HG02678 (cell line): ENCODE data around the gene CRYGA.
"Not testable (repeated sequence)": the region's sequence is repeated elsewhere in the genome, so short reads cannot be mapped to it uniquely, and the experiment has no call there.

Experiments
- ATAC-seq: cut with Tn5 transposase; IDR thresholded peaks from one replicate; pipeline ENCODE4 v1.9.1; 2021; ENCODE audit warnings: mild to moderate bottlenecking, moderate library complexity; ENCODE audit not compliant: unreplicated experiment

The CRYGA gene

GRCh38 chr2:208128136-208128535 is 35.3 kb downstream of the CRYGA start:
- no peak for ATAC-seq

GRCh38 chr2:208127090-208127489 is 36.3 kb downstream of the CRYGA start:
- ATAC-seq = no peak

- no peak for ATAC-seq
Measured at GRCh38 chr2:208125251-208125650, 38.1 kb downstream of the CRYGA start.

- not testable (repeated sequence) for ATAC-seq
Measured at GRCh38 chr2:208124013-208124715, 39.2 kb downstream of the CRYGA start, which contains the start of gene CRYGD. CRYGD (minus strand) TSS chr2:208124524; CDS start chr2:208124473, 51 bp downstream.

- ATAC-seq = no peak
Measured at GRCh38 chr2:208122248-208122647, 41.1 kb downstream of the CRYGA start.

- no peak for ATAC-seq
Measured at GRCh38 chr2:208118918-208119317, 44.5 kb downstream of the CRYGA start.

- not testable (repeated sequence) for ATAC-seq
Measured at GRCh38 chr2:208117390-208117789, 46.0 kb downstream of the CRYGA start.

- no peak for ATAC-seq
Measured at GRCh38 chr2:208112969-208113368, 50.4 kb downstream of the CRYGA start.

- ATAC-seq = not testable (repeated sequence)
Measured at GRCh38 chr2:208112273-208112745, 51.1 kb downstream of the CRYGA start.
